Measurements from ENCODE around the gene ACKR2. TPM values are rescaled to one million over a fixed set of nuclear protein-coding genes. Genes with fewer than 3 reads are reported as not detected.

ACKR2 gene
- total RNA-seq, 1 donor from 2014 or later: 19.0 TPM

GRCh38 chr3:42849017-42849416, 39.8 kb downstream of the ACKR2 start:
- no peak for ATAC-seq
- intact Hi-C loops (cut with DNase I): no loop called here

GRCh38 chr3:42850263-42850662, 41.0 kb downstream of the ACKR2 start:
- DNase-seq (ENCODE audit: low spot score): no peak
- intact Hi-C loops (cut with DNase I): no loop called here

More at GRCh38 chr3:42849017-42849416, 39.8 kb downstream of the ACKR2 start:
- DNase-seq (ENCODE audit: low spot score): no peak

GRCh38 chr3:42851228-42851834, 42.1 kb downstream of the ACKR2 start:
- ATAC-seq (no peak), DNase-seq (ENCODE audit: low spot score) (no peak)
- intact Hi-C loops (cut with DNase I): no loop called here

More at GRCh38 chr3:42850263-42850662, 41.0 kb downstream of the ACKR2 start:
- no peak for ATAC-seq

DNA sequence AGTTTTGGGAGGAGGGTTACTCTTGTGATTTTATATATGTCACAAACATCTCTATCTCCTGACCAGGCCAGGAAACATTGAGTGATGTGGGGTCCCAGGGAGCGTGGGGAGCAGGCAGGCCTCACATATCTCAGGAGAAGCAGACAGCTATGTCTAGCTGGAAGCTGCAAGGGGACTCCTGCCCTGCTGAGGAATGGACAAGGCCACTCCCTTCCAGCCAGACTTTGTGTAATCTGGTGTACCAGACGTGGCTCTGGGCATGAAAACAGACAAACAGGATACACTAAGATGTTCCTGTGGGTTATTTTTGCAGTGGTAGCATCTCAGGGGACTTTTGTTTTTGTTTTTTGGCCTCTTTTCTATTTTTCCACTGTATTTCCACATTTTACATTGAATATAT, 43.2 kb downstream of the ACKR2 start:
- DNase-seq (ENCODE audit: low spot score) (no peak), ATAC-seq (peak; percentile 84)
- intact Hi-C loops (cut with DNase I): no loop called here

DNA sequence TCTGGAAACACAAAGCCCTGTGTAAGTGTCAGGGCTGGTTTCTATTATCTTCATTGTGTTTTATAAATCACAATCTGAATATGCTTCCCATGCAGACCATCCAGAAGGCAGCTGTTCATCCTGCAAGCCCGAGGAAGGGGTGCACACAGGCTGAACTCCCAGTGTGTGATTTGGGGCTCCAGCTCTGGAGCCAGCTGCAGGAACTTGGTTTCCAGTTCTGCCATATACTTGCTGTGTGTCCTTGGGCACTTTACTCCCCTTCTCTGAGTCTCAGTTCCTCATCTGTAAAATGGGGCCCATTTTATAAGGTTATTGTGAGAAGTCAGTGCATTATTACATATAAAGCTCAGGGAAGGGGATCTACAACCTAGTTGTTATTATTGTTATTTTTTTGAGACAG, 43.8 kb downstream of the ACKR2 start:
- no peak for ATAC-seq
- intact Hi-C loops (cut with DNase I): no loop called here
- no peak for DNase-seq (ENCODE audit: low spot score)

- DNase-seq (ENCODE audit: low spot score) (no peak), ATAC-seq (peak; percentile 65)
- intact Hi-C loops (cut with DNase I): no loop called here
These were observed 44.6 kb downstream of the ACKR2 start for GRCh38 chr3:42853739-42854302.

- ATAC-seq: no peak
- intact Hi-C loops (cut with DNase I): no loop called here
- DNase-seq (ENCODE audit: low spot score): no peak
These were observed 45.9 kb downstream of the ACKR2 start for GRCh38 chr3:42855219-42855546.

DNA sequence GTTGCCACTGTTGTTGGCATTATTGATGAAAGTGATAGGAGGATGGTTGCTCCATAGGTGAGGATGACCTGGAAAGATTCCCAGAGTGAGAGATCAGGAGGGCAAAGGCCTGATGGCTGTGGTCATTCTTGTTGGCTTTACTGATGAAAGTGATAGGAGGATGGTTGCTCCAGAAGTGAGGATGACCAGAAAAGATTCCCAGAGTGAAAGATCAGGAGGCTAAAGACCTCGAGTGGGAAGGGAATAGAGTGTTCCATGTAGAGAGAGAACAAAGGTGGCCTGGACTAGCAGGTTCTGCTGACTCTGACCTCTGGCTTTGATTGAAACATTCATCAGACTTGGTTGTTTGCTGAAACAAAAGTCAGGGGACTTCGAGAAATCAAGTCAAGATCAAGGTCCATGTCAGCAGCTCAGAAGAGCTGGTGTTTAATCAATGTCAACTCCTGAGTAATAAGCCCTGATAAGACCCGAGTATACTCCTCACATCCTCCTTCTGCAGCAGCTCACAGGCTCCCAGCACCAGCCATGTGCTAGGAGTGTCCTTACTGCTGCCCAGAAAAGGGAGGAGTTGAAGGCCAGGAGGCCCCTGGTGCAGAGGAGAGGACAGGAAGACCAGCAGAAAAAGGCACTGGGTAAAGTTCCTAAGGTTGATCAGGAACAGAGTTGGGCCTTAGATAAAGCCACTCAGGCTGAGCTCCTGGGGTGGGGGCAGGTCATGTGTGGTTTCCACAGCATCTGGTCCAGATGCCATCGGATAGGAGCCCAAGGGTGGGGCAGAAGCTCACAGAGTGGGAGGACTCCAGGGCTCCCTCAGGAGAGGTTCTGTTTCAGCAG, 46.5 kb downstream of the ACKR2 start:
- intact Hi-C loops (cut with DNase I): no loop called here
- DNase-seq (ENCODE audit: low spot score) (no peak), ATAC-seq (no peak)

DNA sequence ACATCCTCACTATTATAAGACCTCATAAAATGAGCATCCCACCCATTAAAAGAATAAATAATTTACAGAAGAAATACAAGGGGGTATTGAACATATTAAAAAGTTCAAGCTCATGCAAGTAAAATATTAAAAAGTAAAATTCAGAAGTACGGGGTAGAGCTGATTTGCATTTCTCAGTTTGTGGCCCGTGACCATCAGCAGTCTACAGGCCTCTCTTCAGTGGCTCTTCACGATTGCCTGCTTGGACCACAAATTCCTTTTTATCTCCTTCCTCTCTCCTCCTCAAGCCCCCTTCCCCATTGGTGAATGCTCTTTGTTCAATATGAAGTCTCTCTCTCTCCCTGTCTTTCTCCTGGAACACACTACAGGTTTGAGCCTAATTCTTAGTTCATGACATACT, 47.3 kb downstream of the ACKR2 start:
- no peak for ATAC-seq
- no peak for DNase-seq (ENCODE audit: low spot score)
- intact Hi-C loops (cut with DNase I): no loop called here

DNA sequence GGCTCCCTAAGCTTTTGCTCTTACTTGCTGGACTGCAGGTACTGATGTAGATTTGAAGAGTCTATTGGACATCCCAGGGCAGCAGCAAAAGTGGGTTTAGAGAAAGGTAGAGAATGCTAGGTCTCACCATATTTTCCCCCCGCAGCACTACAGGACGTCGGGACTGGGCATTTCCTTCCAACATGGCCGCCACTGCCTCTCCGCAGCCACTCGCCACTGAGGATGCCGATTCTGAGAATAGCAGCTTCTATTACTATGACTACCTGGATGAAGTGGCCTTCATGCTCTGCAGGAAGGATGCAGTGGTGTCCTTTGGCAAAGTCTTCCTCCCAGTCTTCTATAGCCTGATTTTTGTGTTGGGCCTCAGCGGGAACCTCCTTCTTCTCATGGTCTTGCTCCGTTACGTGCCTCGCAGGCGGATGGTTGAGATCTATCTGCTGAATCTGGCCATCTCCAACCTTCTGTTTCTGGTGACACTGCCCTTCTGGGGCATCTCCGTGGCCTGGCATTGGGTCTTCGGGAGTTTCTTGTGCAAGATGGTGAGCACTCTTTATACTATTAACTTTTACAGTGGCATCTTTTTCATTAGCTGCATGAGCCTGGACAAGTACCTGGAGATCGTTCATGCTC, 55.2 kb downstream of the ACKR2 start:
- ATAC-seq: no peak
- no peak for DNase-seq (ENCODE audit: low spot score)
- intact Hi-C loops (cut with DNase I): no loop called here

GRCh38 chr3:42865256-42865655, 56.0 kb downstream of the ACKR2 start:
- no peak for DNase-seq (ENCODE audit: low spot score)
- intact Hi-C loops (cut with DNase I): no loop called here
- no peak for ATAC-seq

DNA sequence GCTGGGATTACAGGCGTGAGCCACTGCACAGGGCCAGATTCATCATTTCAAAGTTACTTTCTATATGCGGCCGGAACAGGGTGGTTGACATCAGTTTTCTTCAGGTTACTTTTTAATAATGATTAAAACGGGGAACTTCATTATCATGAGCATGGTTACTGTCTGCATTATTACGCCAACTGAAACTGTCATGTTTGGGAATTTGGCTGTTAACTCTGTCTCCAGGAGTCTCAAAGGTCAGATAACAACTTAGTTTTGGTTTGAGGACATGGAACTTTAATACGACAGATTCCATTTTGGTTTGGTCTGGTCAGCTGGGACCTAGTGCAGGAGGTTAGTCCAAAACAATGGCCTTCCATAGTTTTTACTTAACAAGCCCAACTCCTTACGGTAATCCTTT, 57.9 kb downstream of the ACKR2 start:
- no peak for DNase-seq (ENCODE audit: low spot score)
- intact Hi-C loops (cut with DNase I): no loop called here
- no peak for ATAC-seq

DNA sequence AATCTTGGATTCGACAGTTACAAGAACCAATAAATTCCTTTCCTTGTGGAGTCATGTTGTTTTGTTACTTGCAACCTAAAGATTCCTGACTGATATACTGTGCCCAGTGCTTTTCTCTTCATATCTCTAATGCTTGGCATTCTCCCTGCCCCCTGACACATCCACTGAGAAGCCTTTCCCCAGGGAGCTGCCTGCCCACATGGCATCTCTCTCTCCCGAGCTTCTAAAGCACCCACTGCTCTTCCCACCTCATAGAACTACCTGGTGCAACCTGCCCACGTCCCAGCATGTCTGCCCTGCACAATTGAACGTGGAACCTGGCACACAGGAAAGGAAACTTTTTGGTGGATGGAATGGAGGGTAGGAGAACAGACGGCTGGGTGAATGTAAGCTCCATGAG, 59.6 kb downstream of the ACKR2 start:
- ATAC-seq (no peak), DNase-seq (ENCODE audit: low spot score) (no peak)
- intact Hi-C loops (cut with DNase I): no loop called here

DNA sequence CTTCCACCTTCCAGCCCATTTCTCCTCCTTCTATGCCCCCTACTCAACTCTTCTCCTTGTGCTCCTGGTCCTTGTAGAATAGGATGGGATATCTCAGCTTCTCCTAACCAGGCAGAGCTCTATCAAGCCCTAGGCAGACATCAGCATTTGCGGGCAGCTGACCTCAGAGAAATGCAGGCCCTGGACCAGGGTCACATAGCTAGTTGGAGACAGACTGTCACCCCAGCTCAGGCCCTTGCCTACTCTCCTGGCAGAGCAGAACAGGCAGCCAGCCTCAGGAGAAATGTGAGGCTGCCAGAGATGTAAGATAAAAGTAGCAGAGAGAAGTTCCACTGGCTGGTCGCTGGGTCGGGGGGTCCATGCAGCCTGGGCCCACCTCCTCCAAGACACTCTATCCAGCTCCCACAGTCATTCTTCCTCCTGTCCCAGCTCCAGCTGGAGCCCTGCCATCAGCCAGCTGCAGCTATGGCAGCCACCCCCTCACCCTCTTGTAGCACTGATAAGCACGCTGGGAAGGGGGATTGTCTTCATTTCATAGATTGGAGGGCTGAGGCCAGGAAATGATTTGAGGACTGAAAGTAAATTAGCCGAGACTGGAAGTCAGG, 62.4 kb downstream of the ACKR2 start:
- DNase-seq (ENCODE audit: low spot score) (no peak), ATAC-seq (no peak)
- intact Hi-C loops (cut with DNase I): no loop called here

DNA sequence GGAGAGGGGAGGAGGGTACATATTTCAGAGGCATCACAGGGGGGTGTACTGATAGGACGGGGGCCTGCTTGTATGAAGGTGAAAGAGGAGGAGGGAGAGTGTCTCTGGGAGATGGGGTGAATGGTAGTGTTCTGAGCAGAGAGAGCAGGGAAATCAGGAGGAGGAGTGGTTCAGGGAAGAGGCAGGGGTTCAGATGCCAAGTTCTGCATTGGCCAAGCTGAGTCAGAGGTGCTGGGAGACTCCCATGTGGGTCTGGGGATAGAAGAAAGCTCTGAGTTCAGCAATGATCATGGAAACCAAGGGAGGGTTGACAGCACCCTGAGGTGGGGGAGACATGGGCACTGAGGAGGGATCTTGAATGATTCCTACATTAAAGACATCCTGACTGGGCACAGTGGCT, 63.5 kb downstream of the ACKR2 start:
- intact Hi-C loops (cut with DNase I): no loop called here
- peak; percentile 40 for ATAC-seq
- DNase-seq (ENCODE audit: low spot score): no peak

DNA sequence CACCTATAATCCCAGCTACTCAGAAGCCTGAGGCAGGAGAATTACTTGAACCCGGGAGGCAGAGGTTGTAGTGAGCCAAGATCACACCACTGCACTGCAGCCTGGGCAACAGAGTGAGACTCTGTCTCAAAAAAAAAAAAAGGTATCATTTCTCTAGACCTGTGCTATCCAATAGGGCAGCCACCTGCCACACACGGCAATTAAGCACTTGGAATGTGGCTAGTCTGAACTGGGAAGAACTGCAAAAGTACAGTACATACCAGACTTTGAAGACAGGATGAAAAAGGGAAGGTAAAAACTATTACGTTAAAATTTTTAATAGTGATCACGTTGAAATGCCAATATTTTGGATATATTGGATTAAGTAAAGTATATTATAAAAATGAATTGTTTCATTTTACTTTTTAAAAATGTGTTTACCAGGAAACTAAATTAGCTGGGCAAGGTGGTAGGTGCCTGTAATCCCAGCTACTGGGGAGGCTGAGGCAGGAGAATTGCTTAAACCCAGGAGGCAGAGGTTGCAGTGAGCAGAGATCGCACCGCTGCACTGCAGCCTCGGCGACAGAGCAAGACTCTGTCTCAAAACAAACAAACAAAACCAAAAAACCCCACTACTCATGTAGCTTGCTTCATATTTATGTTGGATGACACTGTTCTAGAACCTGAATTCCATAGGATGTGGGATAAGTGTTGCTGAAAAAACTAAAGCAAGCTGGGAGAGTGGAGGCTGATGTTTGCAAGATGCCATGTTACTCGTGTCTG, 64.2 kb downstream of the ACKR2 start:
- ATAC-seq: no peak
- DNase-seq (ENCODE audit: low spot score): no peak
- intact Hi-C loops (cut with DNase I): no loop called here

GRCh38 chr3:42874749-42875148, 65.5 kb downstream of the ACKR2 start:
- intact Hi-C loops (cut with DNase I): no loop called here

DNA sequence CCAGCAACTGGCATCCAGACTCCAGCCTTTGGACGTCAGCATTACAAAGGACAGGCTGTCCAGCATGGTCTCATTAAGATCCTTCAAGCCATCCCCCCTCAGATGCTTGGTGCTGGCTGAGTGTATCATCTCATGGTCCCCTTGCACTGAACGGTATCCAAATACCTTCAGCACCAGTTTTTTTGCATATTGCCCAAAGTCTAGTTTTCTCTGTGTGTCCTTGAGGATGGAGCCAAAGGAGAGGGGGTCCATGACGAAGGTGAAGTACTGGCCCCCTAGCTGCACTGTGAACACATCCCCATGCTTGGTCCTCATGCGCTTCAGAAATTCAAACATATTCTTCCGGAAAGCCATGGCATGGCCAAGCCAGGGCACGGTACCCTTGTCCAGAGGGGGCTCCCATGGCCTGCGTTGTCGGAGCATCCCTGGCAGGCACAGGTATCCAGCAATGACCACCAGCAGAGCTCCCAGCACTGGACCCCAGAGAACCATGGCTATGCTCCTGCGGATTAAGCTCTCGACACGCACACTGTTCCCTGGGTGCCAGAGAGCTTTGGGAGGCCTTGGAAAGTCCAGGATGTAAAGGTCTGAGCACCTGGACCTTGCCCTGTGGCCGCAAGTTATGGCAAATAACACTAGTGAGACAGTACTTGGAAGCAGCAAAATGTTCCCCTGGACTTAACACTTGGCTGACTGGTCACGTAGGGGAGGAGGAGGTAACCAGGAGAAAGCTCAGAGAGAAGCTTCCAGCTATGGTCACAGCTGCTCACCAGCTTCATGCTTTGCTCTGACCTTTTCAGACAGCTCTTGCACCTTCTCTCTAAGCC, 66.3 kb downstream of the ACKR2 start, which contains the start of gene CYP8B1:
Gene CYP8B1 (minus strand): TSS at position 555 of the 827 bp plus-strand sequence. CDS start 63 bp downstream, at position 492.
- DNase-seq (ENCODE audit: low spot score) (no peak), ATAC-seq (no peak)

More at GRCh38 chr3:42874749-42875148, 65.5 kb downstream of the ACKR2 start:
- DNase-seq (ENCODE audit: low spot score): no peak
- no peak for ATAC-seq

More for the DNA sequence above, 66.3 kb downstream of the ACKR2 start, which contains the start of gene CYP8B1:
- intact Hi-C loops (cut with DNase I): no loop called here

Data from sciatic nerve (tissue), 2 donors.